WTC11 (cell line): ENCODE data around the gene HRH3. TPM values are rescaled to one million over a fixed set of nuclear protein-coding genes. Genes with fewer than 3 reads are reported as not detected.

Source experiments
- ATAC-seq: fragments of 200-7000 bp; cut with Tn5 transposase; 2 replicates; pipeline ENCODE4 v1.10.0; 2021; ENCODE audit warnings: mild to moderate bottlenecking, moderate library complexity
- CTCF ChIA-PET: fragments of 300-600 bp; sonication (Branson Sonifier 250); formaldehyde crosslinking; loops from one replicate; lab custom pipeline; 2021; ENCODE audit warnings: antibody characterized with exemption; lab: Charles Lee
- POLR2A ChIA-PET: fragments of 350-600 bp; sonication (Branson Sonifier 250); formaldehyde crosslinking; loops from one replicate; lab custom pipeline; 2021; ENCODE audit warnings: antibody characterized with exemption; lab: Charles Lee
- DNase-seq: peaks from one replicate; pipeline ENCODE4 v3.0.0; 2021; ENCODE audit warnings: low spot score
- H3K27ac Mint-ChIP-seq: 2 replicates; pipeline ENCODE4 v1.8.0; 2021; ENCODE audit warnings: mixed read lengths
- H3K27me3 Mint-ChIP-seq: 2 replicates; pipeline ENCODE4 v1.8.0; 2021; ENCODE audit warnings: low read depth, mild to moderate bottlenecking, moderate library complexity, mixed read lengths
- H3K36me3 Mint-ChIP-seq: 2 replicates; pipeline ENCODE4 v1.8.0; 2021; ENCODE audit warnings: mixed read lengths
- H3K4me1 Mint-ChIP-seq: 2 replicates; pipeline ENCODE4 v1.8.0; 2022; ENCODE audit warnings: mixed read lengths
- H3K4me3 Mint-ChIP-seq: 2 replicates; pipeline ENCODE4 v1.8.0; 2021; ENCODE audit warnings: mild to moderate bottlenecking, moderate library complexity, mixed read lengths
- H3K9me3 Mint-ChIP-seq: 2 replicates; pipeline ENCODE4 v1.8.0; 2021; ENCODE audit warnings: mixed read lengths
- E2F5 ChIP-seq: sonication (generic); formaldehyde crosslinking; IDR thresholded peaks from 2 replicates; pipeline ENCODE4 v1.8.1; 2022; ENCODE audit warnings: mild to moderate bottlenecking, moderate library complexity, missing genetic modification reagents
- FOXJ3 ChIP-seq: sonication (generic); formaldehyde crosslinking; IDR thresholded peaks from 2 replicates; pipeline ENCODE4 v1.9.0; 2021; ENCODE audit warnings: missing genetic modification reagents, mild to moderate bottlenecking, borderline replicate concordance
- JAZF1 ChIP-seq: fragments of 250-450 bp; sonication (Bioruptor Pico); IDR thresholded peaks from 2 replicates; pipeline ENCODE4 v1.9.0; 2021; ENCODE audit warnings: moderate library complexity, mild to moderate bottlenecking, inconsistent platforms
- KAT7 ChIP-seq: sonication (generic); formaldehyde crosslinking; IDR thresholded peaks from 2 replicates; pipeline ENCODE4 v1.8.1; 2023; ENCODE audit warnings: missing genetic modification reagents, mild to moderate bottlenecking, borderline replicate concordance
- RELA ChIP-seq: sonication (generic); formaldehyde crosslinking; IDR thresholded peaks from 2 replicates; pipeline ENCODE4 v1.8.1; 2022; ENCODE audit warnings: missing genetic modification reagents, mild to moderate bottlenecking, borderline replicate concordance
- TP53 ChIP-seq: sonication (generic); formaldehyde crosslinking; IDR thresholded peaks from 2 replicates; pipeline ENCODE4 v1.8.1; 2023; ENCODE audit warnings: mild to moderate bottlenecking, missing genetic modification reagents
- ZNF423 ChIP-seq: fragments of 250-450 bp; sonication (Bioruptor Pico); IDR thresholded peaks from 2 replicates; pipeline ENCODE4 v2.1.2; 2022; ENCODE audit warnings: mild to moderate bottlenecking, moderate library complexity
- ZSCAN18 ChIP-seq: fragments of 250-450 bp; sonication (Bioruptor Pico); IDR thresholded peaks from 2 replicates; pipeline ENCODE4 v2.1.2; 2022; ENCODE audit warnings: mild to moderate bottlenecking, moderate library complexity
- total RNA-seq: library from RNA; stranded (reverse); gene quantifications from 3 replicates; pipeline ENCODE4 v1.2.3, GENCODE V29; 2021
- TF ChIP-seq, protein P1 (sequence below): sonication (generic); formaldehyde crosslinking; conservative IDR thresholded peaks from 2 replicates; pipeline ENCODE4 v1.8.1; 2022; ENCODE audit warnings: mild to moderate bottlenecking, missing genetic modification reagents
- TF ChIP-seq, protein P2 (sequence below): fragments of 250-450 bp; sonication (Bioruptor Pico); IDR thresholded peaks from 2 replicates; pipeline ENCODE4 v1.9.0; 2021; ENCODE audit warnings: mild to moderate bottlenecking, borderline replicate concordance
- TF ChIP-seq, protein P3 (sequence below): sonication (generic); formaldehyde crosslinking; IDR thresholded peaks from 2 replicates; pipeline ENCODE4 v1.8.1; 2023; ENCODE audit warnings: mild to moderate bottlenecking, missing genetic modification reagents, moderate library complexity
- TF ChIP-seq, protein P4 (sequence below): fragments of 250-450 bp; sonication (Bioruptor Pico); conservative IDR thresholded peaks from 2 replicates; pipeline ENCODE4 v1.9.0; 2021; ENCODE audit warnings: mild to moderate bottlenecking
- TF ChIP-seq, protein P5 (sequence below): sonication (generic); formaldehyde crosslinking; conservative IDR thresholded peaks from 2 replicates; pipeline ENCODE4 v1.8.1; 2023; ENCODE audit warnings: mild to moderate bottlenecking, low read depth, missing genetic modification reagents, moderate library complexity

The HRH3 gene
- total RNA-seq, 1 experiment from 2014 or later = 3.3 TPM

- Mint-ChIP-seq H3K27ac (no peak overlapping the region), H3K9me3 (no peaks in the 10 kb centered on the region), H3K36me3 (peaks cover 19% of the 10 kb centered on the region), H3K27me3 (no peaks in the 10 kb centered on the region), H3K4me1 (no peaks in the 10 kb centered on the region), H3K4me3 (no peak overlapping the region)
- ChIA-PET CTCF (no interaction called here), POLR2A (no interaction called here)
- no peak for DNase-seq
- no peak for ATAC-seq
- TF ChIP-seq, protein P1, sequence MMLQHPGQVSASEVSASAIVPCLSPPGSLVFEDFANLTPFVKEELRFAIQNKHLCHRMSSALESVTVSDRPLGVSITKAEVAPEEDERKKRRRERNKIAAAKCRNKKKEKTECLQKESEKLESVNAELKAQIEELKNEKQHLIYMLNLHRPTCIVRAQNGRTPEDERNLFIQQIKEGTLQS = no peak
- TF ChIP-seq RELA (CRISPR knock-in tag) (no peak), ZNF423 (CRISPR knock-in tag) (no peak), ZSCAN18 (no peak), E2F5 (CRISPR knock-in tag) (no peak), FOXJ3 (CRISPR knock-in tag) (no peak)
- TF ChIP-seq, protein P2, sequence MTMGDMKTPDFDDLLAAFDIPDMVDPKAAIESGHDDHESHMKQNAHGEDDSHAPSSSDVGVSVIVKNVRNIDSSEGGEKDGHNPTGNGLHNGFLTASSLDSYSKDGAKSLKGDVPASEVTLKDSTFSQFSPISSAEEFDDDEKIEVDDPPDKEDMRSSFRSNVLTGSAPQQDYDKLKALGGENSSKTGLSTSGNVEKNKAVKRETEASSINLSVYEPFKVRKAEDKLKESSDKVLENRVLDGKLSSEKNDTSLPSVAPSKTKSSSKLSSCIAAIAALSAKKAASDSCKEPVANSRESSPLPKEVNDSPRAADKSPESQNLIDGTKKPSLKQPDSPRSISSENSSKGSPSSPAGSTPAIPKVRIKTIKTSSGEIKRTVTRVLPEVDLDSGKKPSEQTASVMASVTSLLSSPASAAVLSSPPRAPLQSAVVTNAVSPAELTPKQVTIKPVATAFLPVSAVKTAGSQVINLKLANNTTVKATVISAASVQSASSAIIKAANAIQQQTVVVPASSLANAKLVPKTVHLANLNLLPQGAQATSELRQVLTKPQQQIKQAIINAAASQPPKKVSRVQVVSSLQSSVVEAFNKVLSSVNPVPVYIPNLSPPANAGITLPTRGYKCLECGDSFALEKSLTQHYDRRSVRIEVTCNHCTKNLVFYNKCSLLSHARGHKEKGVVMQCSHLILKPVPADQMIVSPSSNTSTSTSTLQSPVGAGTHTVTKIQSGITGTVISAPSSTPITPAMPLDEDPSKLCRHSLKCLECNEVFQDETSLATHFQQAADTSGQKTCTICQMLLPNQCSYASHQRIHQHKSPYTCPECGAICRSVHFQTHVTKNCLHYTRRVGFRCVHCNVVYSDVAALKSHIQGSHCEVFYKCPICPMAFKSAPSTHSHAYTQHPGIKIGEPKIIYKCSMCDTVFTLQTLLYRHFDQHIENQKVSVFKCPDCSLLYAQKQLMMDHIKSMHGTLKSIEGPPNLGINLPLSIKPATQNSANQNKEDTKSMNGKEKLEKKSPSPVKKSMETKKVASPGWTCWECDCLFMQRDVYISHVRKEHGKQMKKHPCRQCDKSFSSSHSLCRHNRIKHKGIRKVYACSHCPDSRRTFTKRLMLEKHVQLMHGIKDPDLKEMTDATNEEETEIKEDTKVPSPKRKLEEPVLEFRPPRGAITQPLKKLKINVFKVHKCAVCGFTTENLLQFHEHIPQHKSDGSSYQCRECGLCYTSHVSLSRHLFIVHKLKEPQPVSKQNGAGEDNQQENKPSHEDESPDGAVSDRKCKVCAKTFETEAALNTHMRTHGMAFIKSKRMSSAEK (CRISPR knock-in tag) = no peak
- TF ChIP-seq, protein P3, sequence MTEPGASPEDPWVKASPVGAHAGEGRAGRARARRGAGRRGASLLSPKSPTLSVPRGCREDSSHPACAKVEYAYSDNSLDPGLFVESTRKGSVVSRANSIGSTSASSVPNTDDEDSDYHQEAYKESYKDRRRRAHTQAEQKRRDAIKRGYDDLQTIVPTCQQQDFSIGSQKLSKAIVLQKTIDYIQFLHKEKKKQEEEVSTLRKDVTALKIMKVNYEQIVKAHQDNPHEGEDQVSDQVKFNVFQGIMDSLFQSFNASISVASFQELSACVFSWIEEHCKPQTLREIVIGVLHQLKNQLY = no peak
These were observed 45.9 kb downstream of the HRH3 start for GRCh38 chr20:62174021-62174804.

- CTCF ChIA-PET = no interaction called here
These were observed 47.4 kb downstream of the HRH3 start for GRCh38 chr20:62172666-62173065.

More at GRCh38 chr20:62172666-62173065, 47.4 kb downstream of the HRH3 start:
- no peaks in the 10 kb centered on the region for H3K9me3 Mint-ChIP-seq
- H3K27ac Mint-ChIP-seq = no peak overlapping the region
- H3K4me3 Mint-ChIP-seq = no peak overlapping the region
- peaks cover 23% of the 10 kb centered on the region for H3K36me3 Mint-ChIP-seq
- no peaks in the 10 kb centered on the region for H3K4me1 Mint-ChIP-seq
- no peak for DNase-seq
- POLR2A ChIA-PET = no interaction called here
- ATAC-seq = no peak
- no peaks in the 10 kb centered on the region for H3K27me3 Mint-ChIP-seq
- TF ChIP-seq JAZF1 (no peak), KAT7 (no peak), TP53 (CRISPR knock-in tag) (no peak)
- TF ChIP-seq, protein P4, sequence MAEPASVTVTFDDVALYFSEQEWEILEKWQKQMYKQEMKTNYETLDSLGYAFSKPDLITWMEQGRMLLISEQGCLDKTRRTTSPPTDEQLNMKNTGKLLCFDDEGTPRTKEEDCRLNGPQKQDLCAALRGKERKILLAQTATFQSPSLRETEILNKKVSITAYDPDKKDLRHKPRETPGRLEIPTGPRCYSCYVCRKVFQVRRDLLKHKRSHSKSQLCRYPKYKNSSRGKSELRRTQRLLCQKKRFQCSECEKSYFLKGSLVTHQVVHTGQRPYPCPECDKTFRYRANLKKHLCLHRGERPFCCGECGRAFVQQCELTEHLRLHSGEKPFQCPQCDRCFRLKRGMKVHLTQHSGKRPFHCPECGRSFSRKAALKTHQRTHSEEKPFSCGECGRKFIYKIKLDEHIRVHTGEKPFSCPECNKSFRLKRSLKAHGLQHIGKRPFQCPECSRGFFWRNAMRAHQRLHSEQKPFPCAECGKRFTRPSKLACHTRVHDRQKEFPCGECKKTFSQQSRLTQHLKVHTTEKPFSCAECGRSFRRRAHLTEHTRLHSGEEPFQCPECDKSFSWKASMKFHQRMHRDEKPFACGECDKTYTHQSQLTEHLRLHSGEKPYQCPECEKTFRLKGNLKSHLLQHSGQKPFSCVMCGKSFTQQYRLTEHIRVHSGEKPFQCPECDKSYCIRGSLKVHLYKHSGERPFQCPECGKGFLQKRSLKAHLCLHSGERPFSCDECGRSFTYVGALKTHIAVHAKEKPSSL = no peak
- TF ChIP-seq, protein P5, sequence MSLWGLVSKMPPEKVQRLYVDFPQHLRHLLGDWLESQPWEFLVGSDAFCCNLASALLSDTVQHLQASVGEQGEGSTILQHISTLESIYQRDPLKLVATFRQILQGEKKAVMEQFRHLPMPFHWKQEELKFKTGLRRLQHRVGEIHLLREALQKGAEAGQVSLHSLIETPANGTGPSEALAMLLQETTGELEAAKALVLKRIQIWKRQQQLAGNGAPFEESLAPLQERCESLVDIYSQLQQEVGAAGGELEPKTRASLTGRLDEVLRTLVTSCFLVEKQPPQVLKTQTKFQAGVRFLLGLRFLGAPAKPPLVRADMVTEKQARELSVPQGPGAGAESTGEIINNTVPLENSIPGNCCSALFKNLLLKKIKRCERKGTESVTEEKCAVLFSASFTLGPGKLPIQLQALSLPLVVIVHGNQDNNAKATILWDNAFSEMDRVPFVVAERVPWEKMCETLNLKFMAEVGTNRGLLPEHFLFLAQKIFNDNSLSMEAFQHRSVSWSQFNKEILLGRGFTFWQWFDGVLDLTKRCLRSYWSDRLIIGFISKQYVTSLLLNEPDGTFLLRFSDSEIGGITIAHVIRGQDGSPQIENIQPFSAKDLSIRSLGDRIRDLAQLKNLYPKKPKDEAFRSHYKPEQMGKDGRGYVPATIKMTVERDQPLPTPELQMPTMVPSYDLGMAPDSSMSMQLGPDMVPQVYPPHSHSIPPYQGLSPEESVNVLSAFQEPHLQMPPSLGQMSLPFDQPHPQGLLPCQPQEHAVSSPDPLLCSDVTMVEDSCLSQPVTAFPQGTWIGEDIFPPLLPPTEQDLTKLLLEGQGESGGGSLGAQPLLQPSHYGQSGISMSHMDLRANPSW = no peak
